Peyer's patch (tissue), 4 donors: ENCODE results near the gene TH.

Experiments used
- CTCF ChIP-seq, 6 experiments: fragments of 450-650 bp in 4 of 6; fragments of 200-600 bp in 2 of 6; sonication (generic) in 1 of 6; IDR thresholded peaks; one replicate each; pipeline ENCODE4 v1.5.1; 2017 to 2019; ENCODE audit warnings: antibody characterized with exemption in 6 of 6, mild to moderate bottlenecking in 3 of 6, moderate library complexity in 1 of 6
- POLR2A ChIP-seq, 2 donors: fragments of 450-650 bp; IDR thresholded peaks; one replicate each; pipeline ENCODE4 v1.5.1; 2017; ENCODE audit warnings: antibody characterized with exemption in 2 of 2, mild to moderate bottlenecking in 2 of 2, moderate library complexity in 2 of 2

- TF ChIP-seq CTCF (IDR thresholded peaks at IDR 0.05) = no peak
- no peak for TF ChIP-seq POLR2A (IDR thresholded peaks at IDR 0.05)
These were observed 32.5 kb downstream of the TH start, which contains the start of gene IGF2 for GRCh38 chr11:2139123-2139521.
